Small intestine (tissue), 7 donors: ENCODE data around the gene CEP170. TPM values are rescaled to one million over a fixed set of nuclear protein-coding genes. Genes with fewer than 3 reads are reported as not detected.

Experiments used
- DNase-seq, 2 donors: peaks; one replicate each; pipeline versions ENCODE4 v3.0.0 to v3.0.0-alpha.2; 2013
- FAIRE-seq: peaks from 2 replicates; lab custom pipeline; 2012; peaks lifted over from hg19 to GRCh38; lab: Jason Lieb, UNC
- H3K27ac ChIP-seq, 3 donors: one replicate each; pipeline ENCODE4 v1.5.1; 2013; ENCODE audit warnings: low read length in 2 of 3, mild to moderate bottlenecking in 2 of 3, control low read depth in 1 of 3, inconsistent platforms in 1 of 3, low read depth in 1 of 3, moderate library complexity in 1 of 3
- H3K27me3 ChIP-seq, 3 donors: one replicate each; pipeline ENCODE4 v1.6.1; 2013; ENCODE audit warnings: low read length in 3 of 3, inconsistent platforms in 1 of 3; ENCODE audit not compliant: control insufficient read depth in 3 of 3, insufficient read depth in 3 of 3
- H3K36me3 ChIP-seq, 3 donors: one replicate each; pipeline ENCODE4 v1.6.1; 2013; ENCODE audit warnings: low read length in 3 of 3, inconsistent platforms in 1 of 3, low read depth in 1 of 3, mild to moderate bottlenecking in 1 of 3, moderate library complexity in 1 of 3; ENCODE audit not compliant: control insufficient read depth in 3 of 3, insufficient read depth in 2 of 3
- H3K4me1 ChIP-seq, 3 donors: one replicate each; pipeline ENCODE4 v1.6.1; 2013; ENCODE audit warnings: low read length in 2 of 3, inconsistent platforms in 1 of 3, low read depth in 1 of 3, mild to moderate bottlenecking in 1 of 3, moderate library complexity in 1 of 3; ENCODE audit not compliant: control insufficient read depth in 3 of 3, insufficient read depth in 2 of 3
- H3K4me3 ChIP-seq, 3 donors: one replicate each; pipeline ENCODE4 v1.5.1; 2013; ENCODE audit warnings: low read length in 3 of 3, control low read depth in 1 of 3, inconsistent platforms in 1 of 3, low read depth in 1 of 3, mild to moderate bottlenecking in 1 of 3, moderate library complexity in 1 of 3
- H3K9me3 ChIP-seq, 2 donors: one replicate each; pipeline ENCODE4 v1.6.1; 2013; ENCODE audit warnings: low read depth in 1 of 2, low read length in 1 of 2; ENCODE audit not compliant: control insufficient read depth in 2 of 2, insufficient read depth in 1 of 2
- WGBS, 3 donors: extraction: QIAGEN DNeasy Blood & Tissue Kit; methylation state at CpG; one replicate each; pipeline ENCODE4 v1.1.7; 2013; 5-methylcytosine and 5-hydroxymethylcytosine counted together
- polyA plus RNA-seq, 4 donors: library from polyadenylated mRNA; stranded (reverse) in 3 of 4; unstranded in 1 of 4; fragments of 200-250 nt in 3 of 4; fragments of 120-200 nt in 1 of 4; gene quantifications; one replicate each; pipeline versions ENCODE4 v1.2.1 to v1.2.3, GENCODE V29; 2013
- donor health status: healthy with polysubstance abuse.
- donor health status: control.
- donor health status: control.
- donor health status: Bipolar disorder and iron deficiency.
- donor health status: healthy.

Gene CEP170
- polyA plus RNA-seq, 4 donors, result 1.1 to 12.9 (median 4.8) TPM

GRCh38 chr1:243264717-243265116 is 9.6 kb upstream of the CEP170 start:
- WGBS, 3 donors, result 62 to 81% (median 76%) methylated on average over 2 of the region's 2 CpGs
- Histone ChIP-seq H3K9me3 (no peaks in the 10 kb centered on the region), H3K27ac (no peak overlapping the region), H3K4me3 (no peak overlapping the region), H3K27me3 (no peaks in the 10 kb centered on the region), H3K36me3 (peaks cover 0 to 15% (median 0%) of the 10 kb centered on the region in 3 donors), H3K4me1 (peaks cover 0 to 3% (median 0%) of the 10 kb centered on the region in 3 donors)
- no peak for FAIRE-seq
- no peak for DNase-seq

DNA sequence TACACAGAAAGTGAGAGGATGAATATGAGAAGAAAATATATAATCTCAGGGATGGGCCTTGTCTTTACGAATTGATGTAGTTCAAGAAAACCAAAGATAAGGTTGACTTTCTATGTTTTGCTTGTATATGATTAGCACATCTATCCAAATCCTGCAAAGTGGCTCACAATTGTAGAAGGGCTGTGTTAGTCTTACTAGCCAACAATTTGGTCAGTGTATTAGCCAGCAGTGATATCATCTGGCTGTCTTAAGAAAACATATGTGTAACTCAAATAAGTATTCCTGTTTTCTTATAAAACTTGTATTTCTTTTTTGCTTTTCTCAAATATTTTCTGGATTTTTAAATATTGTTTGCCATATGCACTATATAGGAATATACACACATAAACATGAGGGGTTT is 6.3 kb upstream of the CEP170 start:
- Histone ChIP-seq H3K27ac (no peak overlapping the region), H3K36me3 (peaks cover 0 to 6% (median 0%) of the 10 kb centered on the region in 3 donors), H3K4me1 (peaks cover 0 to 5% (median 5%) of the 10 kb centered on the region in 3 donors), H3K9me3 (no peaks in the 10 kb centered on the region), H3K27me3 (no peaks in the 10 kb centered on the region), H3K4me3 (no peak overlapping the region)
- no peak for FAIRE-seq
- 90 to 94% (median 90%) methylated on average over 1 of the region's 1 CpG for WGBS, 3 donors
- no peak for DNase-seq

- DNase-seq (no peak), FAIRE-seq (no peak)
- Histone ChIP-seq H3K27me3 (no peaks in the 10 kb centered on the region), H3K4me1 (peaks cover 0 to 5% (median 5%) of the 10 kb centered on the region in 3 donors), H3K27ac (no peak overlapping the region), H3K4me3 (no peak overlapping the region), H3K9me3 (no peaks in the 10 kb centered on the region), H3K36me3 (peaks cover 0 to 3% (median 0%) of the 10 kb centered on the region in 3 donors)
- WGBS, 3 donors, result 52 to 64% (median 56%) methylated on average over 4 of the region's 4 CpGs
Measured at GRCh38 chr1:243260221-243260880, 5.3 kb upstream of the CEP170 start.

GRCh38 chr1:243258731-243259130 is 3.6 kb upstream of the CEP170 start:
- no peak for FAIRE-seq
- no peak for DNase-seq
- H3K36me3 ChIP-seq, result peaks cover 0 to under 1% (median 0%) of the 10 kb centered on the region in 3 donors
- no peak overlapping the region for H3K4me3 ChIP-seq
- 93 to 96% (median 95%) methylated on average over 7 of the region's 7 CpGs for WGBS, 3 donors
- no peaks in the 10 kb centered on the region for H3K9me3 ChIP-seq
- H3K4me1 ChIP-seq, result peaks cover 2 to 5% (median 2%) of the 10 kb centered on the region in 3 donors
- H3K27me3 ChIP-seq, result no peaks in the 10 kb centered on the region
- H3K27ac ChIP-seq, result no peak overlapping the region

GRCh38 chr1:243257189-243257588 is 2.1 kb upstream of the CEP170 start:
- no peak overlapping the region for H3K4me3 ChIP-seq
- FAIRE-seq (no peak), DNase-seq (no peak)
- 91 to 100% (median 95%) methylated on average over 1 of the region's 1 CpG for WGBS, 3 donors
- H3K36me3 ChIP-seq, result no peaks in the 10 kb centered on the region
- no peaks in the 10 kb centered on the region for H3K9me3 ChIP-seq
- H3K27ac ChIP-seq, result no peak overlapping the region
- H3K27me3 ChIP-seq, result no peaks in the 10 kb centered on the region
- H3K4me1 ChIP-seq, result peaks cover 2 to 6% (median 5%) of the 10 kb centered on the region in 3 donors

GRCh38 chr1:243256590-243256989 is 1.5 kb upstream of the CEP170 start:
- H3K27me3 ChIP-seq, result no peaks in the 10 kb centered on the region
- peak overlapping the region in 2 of 3 donors; percentile 56 to 57 for H3K4me3 ChIP-seq
- H3K36me3 ChIP-seq, result no peaks in the 10 kb centered on the region
- DNase-seq, result peak in 1 of 2 donors; percentile 10
- H3K4me1 ChIP-seq, result peaks cover 2 to 6% (median 5%) of the 10 kb centered on the region in 3 donors
- WGBS, 3 donors, result 21 to 33% (median 31%) methylated on average over 2 of the region's 2 CpGs
- no peak for FAIRE-seq
- H3K27ac ChIP-seq, result peak overlapping the region in 2 of 3 donors; percentile 62 to 100
- no peaks in the 10 kb centered on the region for H3K9me3 ChIP-seq

DNA sequence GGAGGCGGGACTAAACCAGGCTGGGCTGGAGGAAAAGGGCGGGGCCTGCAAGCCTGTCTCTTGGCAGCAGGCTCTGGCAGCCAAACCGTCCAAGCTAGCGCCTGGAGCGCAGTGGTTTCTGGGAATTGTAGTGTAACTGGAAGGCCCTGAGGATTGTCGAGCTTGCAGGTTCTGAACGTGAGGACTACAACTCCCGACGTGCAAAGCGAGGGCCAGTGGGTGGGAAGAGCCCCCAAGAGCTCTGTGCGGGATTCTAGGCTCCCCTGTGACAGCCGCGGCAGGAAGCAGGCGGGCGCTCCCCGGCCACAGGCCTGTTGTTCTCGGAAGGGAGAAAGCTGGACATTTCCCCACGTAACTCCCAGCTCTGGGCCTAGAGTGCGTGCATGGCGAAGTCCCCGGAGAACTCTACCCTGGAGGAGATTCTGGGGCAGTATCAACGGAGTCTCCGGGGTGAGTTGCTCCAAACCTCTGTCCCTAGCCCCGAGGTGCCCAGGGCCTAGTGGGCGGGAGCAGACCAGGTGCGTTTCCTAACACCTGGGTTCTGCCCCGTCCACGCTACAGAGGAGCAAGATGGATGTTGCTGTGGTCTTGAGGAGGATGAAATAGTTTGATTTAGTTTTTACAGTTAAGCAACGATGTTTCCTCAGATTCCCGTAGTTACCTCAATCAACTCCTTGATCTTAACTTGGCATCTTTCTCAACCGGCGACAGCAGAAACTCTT is 871 bp upstream of the CEP170 start, which contains the start of gene SDCCAG8:
SDCCAG8 (plus strand) TSS at position 251 of the 722 bp plus-strand sequence; CDS start at position 384, 133 bp downstream.
- WGBS, 3 donors, result 0 to 1% (median 0%) methylated on average over 31 to 32 of the region's 32 CpGs
- peaks cover 2 to 6% (median 5%) of the 10 kb centered on the region in 3 donors for H3K4me1 ChIP-seq
- no peak for FAIRE-seq

DNA sequence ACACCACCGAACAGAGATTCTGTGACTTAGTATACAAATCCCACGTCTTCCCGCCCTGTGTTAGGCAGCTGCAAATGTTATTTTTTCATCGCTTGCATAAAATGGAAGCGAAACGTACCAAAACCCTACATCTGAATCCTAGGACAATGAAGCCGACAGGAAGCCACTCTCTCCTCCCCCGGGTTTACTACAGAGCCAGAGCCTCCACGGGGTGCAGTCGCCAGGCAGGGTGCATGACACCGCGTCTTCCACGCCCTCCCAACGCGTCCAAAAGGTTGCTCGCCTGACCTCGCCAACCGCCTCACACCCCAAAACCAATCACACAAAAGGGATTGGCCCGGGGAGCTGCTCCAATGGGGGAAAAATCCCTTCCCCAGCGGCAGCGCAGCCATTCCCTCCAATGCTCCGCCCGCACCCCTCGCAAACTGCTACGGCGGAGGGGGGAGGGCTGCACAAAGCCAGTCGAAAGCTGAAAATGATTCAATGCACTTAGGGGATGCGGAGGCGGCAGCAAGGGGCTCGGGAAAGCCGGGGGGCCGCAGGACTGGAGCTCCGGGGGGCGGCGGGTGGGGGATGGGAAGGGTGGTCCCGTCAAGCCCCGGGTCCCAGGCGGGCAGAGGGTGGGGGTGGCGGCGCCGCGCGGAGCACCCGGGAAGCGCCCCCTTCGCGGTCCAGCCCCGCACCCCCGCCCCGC is 701 bp downstream of the CEP170 start:
- FAIRE-seq (no peak), DNase-seq (peak; percentile 47 to 66)
- H3K4me1 ChIP-seq, result peaks cover 2 to 6% (median 5%) of the 10 kb centered on the region in 3 donors
- H3K4me3 ChIP-seq, result peak overlapping the region; percentile 56 to 81 (median 57)
- peak overlapping the region; percentile 63 to 100 (median 96) for H3K27ac ChIP-seq
- no peaks in the 10 kb centered on the region for H3K9me3 ChIP-seq
- 0 to 1% (median 1%) methylated on average over 30 to 50 of the region's 50 CpGs for WGBS, 3 donors
- H3K27me3 ChIP-seq, result no peaks in the 10 kb centered on the region
- H3K36me3 ChIP-seq, result no peaks in the 10 kb centered on the region

More for the DNA sequence above, 871 bp upstream of the CEP170 start, which contains the start of gene SDCCAG8:
- H3K27me3 ChIP-seq, result no peaks in the 10 kb centered on the region
- peak within 1 kb of the TSS; percentile 63 to 100 (median 96) for H3K27ac ChIP-seq
- DNase-seq, result peak; percentile 99 to 100
- H3K4me3 ChIP-seq, result peak within 1 kb of the TSS; percentile 56 to 81 (median 57)
- no peaks in the 10 kb centered on the region for H3K9me3 ChIP-seq
- H3K36me3 ChIP-seq, result no peaks in the 10 kb centered on the region
